Esophagus (tissue), 2 donors: ENCODE data around the gene RNF208. TPM values are rescaled to one million over a fixed set of nuclear protein-coding genes. Genes with fewer than 3 reads are reported as not detected.

ENCODE experiments used
- H3K27ac ChIP-seq, 2 donors: one replicate each; pipeline ENCODE4 v1.5.1; 2013; ENCODE audit warnings: low read depth in 2 of 2, mild to moderate bottlenecking in 2 of 2, inconsistent platforms in 1 of 2, low read length in 1 of 2, moderate library complexity in 1 of 2
- H3K27me3 ChIP-seq, 2 donors: one replicate each; pipeline ENCODE4 v1.6.1; 2013; ENCODE audit warnings: low read length in 2 of 2, control low read depth in 1 of 2, mild to moderate bottlenecking in 1 of 2; ENCODE audit not compliant: insufficient read depth in 2 of 2, control insufficient read depth in 1 of 2
- H3K36me3 ChIP-seq, 2 donors: one replicate each; pipeline ENCODE4 v1.6.1; 2013; ENCODE audit warnings: low read length in 1 of 2; ENCODE audit not compliant: control insufficient read depth in 2 of 2, insufficient read depth in 2 of 2
- H3K4me1 ChIP-seq, 2 donors: one replicate each; pipeline ENCODE4 v1.6.1; 2013; ENCODE audit warnings: low read length in 1 of 2; ENCODE audit not compliant: control insufficient read depth in 2 of 2, insufficient read depth in 2 of 2
- H3K4me3 ChIP-seq, 2 donors: one replicate each; pipeline ENCODE4 v1.5.1; 2013; ENCODE audit warnings: low read length in 2 of 2, mild to moderate bottlenecking in 2 of 2, low read depth in 1 of 2, moderate library complexity in 1 of 2
- H3K9me3 ChIP-seq, 2 donors: one replicate each; pipeline ENCODE4 v1.6.1; 2013; ENCODE audit warnings: mild to moderate bottlenecking in 2 of 2, low read depth in 1 of 2, low read length in 1 of 2, moderate library complexity in 1 of 2; ENCODE audit not compliant: control insufficient read depth in 2 of 2, insufficient read depth in 1 of 2
- WGBS, 2 donors: extraction: QIAGEN DNeasy Blood & Tissue Kit; methylation state at CpG; one replicate each; pipeline ENCODE4 v1.1.7; 2013; 5-methylcytosine and 5-hydroxymethylcytosine counted together
- polyA plus RNA-seq, 2 donors: library from polyadenylated mRNA; stranded (reverse); fragments of 200-250 nt; gene quantifications; one replicate each; pipeline ENCODE4 v1.2.3, GENCODE V29; 2013
- donor health status: healthy with polysubstance abuse.
- donor health status: Bipolar disorder and iron deficiency.

Gene RNF208
- polyA plus RNA-seq, 2 donors = 13.3 to 28.5 TPM

- Histone ChIP-seq H3K36me3 (no peaks in the 10 kb centered on the region), H3K27ac (no peak overlapping the region), H3K4me3 (no peak overlapping the region), H3K9me3 (no peaks in the 10 kb centered on the region), H3K4me1 (peaks cover 6 to 14% of the 10 kb centered on the region in 2 donors), H3K27me3 (no peaks in the 10 kb centered on the region)
- 60 to 67% methylated on average over 24 to 40 of the region's 40 CpGs for WGBS, 2 donors
Observed at GRCh38 chr9:137233143-137233980, 11.3 kb upstream of the RNF208 start.

GRCh38 chr9:137232510-137232909 is 10.5 kb upstream of the RNF208 start:
- H3K4me1 ChIP-seq = peaks cover 6 to 9% of the 10 kb centered on the region in 2 donors
- no peaks in the 10 kb centered on the region for H3K9me3 ChIP-seq
- WGBS, 2 donors = 62 to 76% methylated on average over 24 of the region's 24 CpGs
- H3K36me3 ChIP-seq = no peaks in the 10 kb centered on the region
- H3K4me3 ChIP-seq = no peak overlapping the region
- no peaks in the 10 kb centered on the region for H3K27me3 ChIP-seq
- H3K27ac ChIP-seq = no peak overlapping the region

- no peaks in the 10 kb centered on the region for H3K27me3 ChIP-seq
- no peak overlapping the region for H3K4me3 ChIP-seq
- no peaks in the 10 kb centered on the region for H3K36me3 ChIP-seq
- peaks cover 6 to 13% of the 10 kb centered on the region in 2 donors for H3K4me1 ChIP-seq
- WGBS, 2 donors = 53 to 58% methylated on average over 10 of the region's 10 CpGs
- no peak overlapping the region for H3K27ac ChIP-seq
- no peaks in the 10 kb centered on the region for H3K9me3 ChIP-seq
Observed at GRCh38 chr9:137232101-137232500, 10.1 kb upstream of the RNF208 start.

- no peaks in the 10 kb centered on the region for H3K9me3 ChIP-seq
- no peak overlapping the region for H3K4me3 ChIP-seq
- WGBS, 2 donors = 78 to 81% methylated on average over 23 of the region's 23 CpGs
- H3K27me3 ChIP-seq = no peaks in the 10 kb centered on the region
- peaks cover 6 to 12% of the 10 kb centered on the region in 2 donors for H3K4me1 ChIP-seq
- H3K27ac ChIP-seq = no peak overlapping the region
- no peaks in the 10 kb centered on the region for H3K36me3 ChIP-seq
Observed at GRCh38 chr9:137231372-137232039, 9.5 kb upstream of the RNF208 start.

GRCh38 chr9:137230705-137231371 is 8.8 kb upstream of the RNF208 start, which contains the start of gene SLC34A3:
TSS of gene SLC34A3 (plus strand) at chr9:137230901. CDS start at chr9:137231703, 802 bp downstream.
- Histone ChIP-seq H3K9me3 (no peaks in the 10 kb centered on the region), H3K4me3 (no peak within 1 kb of the TSS), H3K4me1 (peaks cover 3 to 13% of the 10 kb centered on the region in 2 donors), H3K36me3 (peaks cover 0 to 5% of the 10 kb centered on the region in 2 donors), H3K27ac (no peak within 1 kb of the TSS), H3K27me3 (no peaks in the 10 kb centered on the region)
- WGBS, 2 donors = 62 to 64% methylated on average over 14 of the region's 14 CpGs

GRCh38 chr9:137229903-137230704 is 8.1 kb upstream of the RNF208 start:
- Histone ChIP-seq H3K9me3 (no peaks in the 10 kb centered on the region), H3K36me3 (peaks cover 0 to 8% of the 10 kb centered on the region in 2 donors), H3K27ac (no peak overlapping the region), H3K4me1 (peaks cover 3 to 17% of the 10 kb centered on the region in 2 donors), H3K27me3 (no peaks in the 10 kb centered on the region), H3K4me3 (no peak overlapping the region)
- 48 to 55% methylated on average over 27 to 31 of the region's 31 CpGs for WGBS, 2 donors

- 64 to 67% methylated on average over 27 of the region's 27 CpGs for WGBS, 2 donors
- H3K36me3 ChIP-seq = peaks cover 0 to 8% of the 10 kb centered on the region in 2 donors
- H3K4me1 ChIP-seq = peaks cover 3 to 17% of the 10 kb centered on the region in 2 donors
- no peak overlapping the region for H3K4me3 ChIP-seq
- no peaks in the 10 kb centered on the region for H3K27me3 ChIP-seq
- H3K27ac ChIP-seq = peak overlapping the region in 1 of 2 donors; percentile 1
- no peaks in the 10 kb centered on the region for H3K9me3 ChIP-seq
Observed at GRCh38 chr9:137228968-137229896, 7.2 kb upstream of the RNF208 start.

GRCh38 chr9:137228506-137228967 is 6.5 kb upstream of the RNF208 start:
- 44 to 64% methylated on average over 27 to 29 of the region's 29 CpGs for WGBS, 2 donors

More at GRCh38 chr9:137228506-137228967, 6.5 kb upstream of the RNF208 start:
- Histone ChIP-seq H3K36me3 (peaks cover 0 to 8% of the 10 kb centered on the region in 2 donors), H3K4me1 (peaks cover 3 to 21% of the 10 kb centered on the region in 2 donors), H3K27ac (peak overlapping the region in 1 of 2 donors; percentile 50), H3K4me3 (no peak overlapping the region), H3K9me3 (no peaks in the 10 kb centered on the region), H3K27me3 (no peaks in the 10 kb centered on the region)
